ENCODE data around the gene FBXO17. TPM values are rescaled to one million over a fixed set of nuclear protein-coding genes. Genes with fewer than 3 reads are reported as not detected.

The FBXO17 gene
- total and polyA plus RNA-seq, 2 of the 13 experiments (the other 11 are each of a cell fraction or from before 2014, with no cell fraction given) = 22.1 to 58.7 TPM

DNA sequence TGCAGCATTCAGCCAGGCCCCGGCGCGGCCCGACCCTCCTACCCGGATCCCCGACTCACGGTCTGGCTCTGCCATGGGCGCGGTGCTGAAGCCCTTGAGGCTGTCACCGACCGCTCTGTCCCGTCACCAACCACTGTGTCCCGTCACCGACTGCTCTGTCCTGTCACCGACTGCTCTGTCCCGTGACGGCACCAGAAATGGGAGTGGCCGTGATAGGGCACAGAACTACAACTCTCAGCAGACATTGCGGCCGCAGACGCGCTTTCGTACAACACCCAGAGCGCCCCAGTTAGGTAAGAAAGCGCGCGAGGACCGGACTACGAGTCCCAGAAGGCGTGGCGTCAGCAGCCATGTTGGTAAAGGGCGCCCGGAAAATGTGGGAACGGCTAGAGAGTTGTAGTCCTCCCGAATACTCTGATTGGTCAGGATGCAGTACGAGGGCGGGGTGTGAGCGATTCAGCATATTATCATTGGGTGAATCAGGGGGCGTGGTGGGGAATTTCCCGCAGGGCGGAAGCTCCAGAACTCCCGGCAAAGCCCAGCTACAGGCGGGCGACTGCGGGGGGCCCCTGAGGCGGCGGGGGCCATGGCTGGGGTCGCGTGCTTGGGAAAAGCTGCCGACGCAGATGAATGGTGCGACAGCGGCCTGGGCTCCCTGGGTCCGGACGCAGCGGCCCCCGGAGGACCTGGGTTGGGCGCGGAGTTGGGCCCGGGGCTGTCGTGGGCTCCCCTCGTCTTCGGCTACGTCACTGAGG lies 75.9 kb downstream of the FBXO17 start, which contains the start of the genes NFKBIB and SIRT2 (continued):
- TF ChIP-seq IKZF4 (CRISPR knock-in tag; IDR thresholded peaks at IDR 0.05; ENCODE audit: borderline replicate concordance, low read depth, not compliant biosample characterization) (no peak), FOXK1 (CRISPR knock-in tag; IDR thresholded peaks at IDR 0.05; ENCODE audit: borderline replicate concordance, low read depth) (peak; percentile 64), TBP (CRISPR knock-in tag; IDR thresholded peaks at IDR 0.05) (no peak), WIZ (CRISPR knock-in tag; IDR thresholded peaks at IDR 0.05) (no peak), ZNF441 (CRISPR knock-in tag; IDR thresholded peaks at IDR 0.05; ENCODE audit: borderline replicate concordance) (no peak), ZNF543 (CRISPR knock-in tag; IDR thresholded peaks at IDR 0.05) (peak; percentile 59), ZUFSP (CRISPR knock-in tag; IDR thresholded peaks at IDR 0.05; ENCODE audit: borderline replicate concordance) (no peak), CEBPB (IDR thresholded peaks at IDR 0.05; ENCODE audit: borderline replicate concordance, low read depth, low read length) (peak; percentile 61; the same call in 1 of the 2 replicates), ZNF17 (CRISPR knock-in tag; IDR thresholded peaks at IDR 0.05) (no peak), SIN3B (IDR thresholded peaks at IDR 0.05; ENCODE audit: low read length) (no peak), CC2D1A (CRISPR knock-in tag; IDR thresholded peaks at IDR 0.05) (no peak), DR1 (CRISPR knock-in tag; IDR thresholded peaks at IDR 0.05) (no peak), HHEX (CRISPR knock-in tag; IDR thresholded peaks at IDR 0.05) (no peak), THAP11 (CRISPR knock-in tag; IDR thresholded peaks at IDR 0.05) (peak; percentile 99), ZNF230 (CRISPR knock-in tag; IDR thresholded peaks at IDR 0.05) (no peak; the same call in 1 of the 2 replicates), ZNF577 (CRISPR knock-in tag; IDR thresholded peaks at IDR 0.05; ENCODE audit: borderline replicate concordance, low read depth) (no peak), SMAD1 (CRISPR knock-in tag; IDR thresholded peaks at IDR 0.05; ENCODE audit: borderline replicate concordance, low read depth) (0 out of 2 replicates have a peak, but pooled peaks have one; percentile 51), U2AF2 (IDR thresholded peaks at IDR 0.05; ENCODE audit: low read depth, low read length) (no peak), MXD4 (CRISPR knock-in tag; IDR thresholded peaks at IDR 0.05) (peak; percentile 71), ZFP1 (CRISPR knock-in tag; IDR thresholded peaks at IDR 0.05) (peak; percentile 71; the same call in 1 of the 2 replicates), ZNF549 (CRISPR knock-in tag; IDR thresholded peaks at IDR 0.05) (no peak), ZNF691 (CRISPR knock-in tag; IDR thresholded peaks at IDR 0.05; ENCODE audit: borderline replicate concordance, low read depth) (no peak; the same call in 1 of the 2 replicates), ZNF143 (CRISPR knock-in tag; IDR thresholded peaks at IDR 0.05) (peak; percentile 99)
- TF ChIP-seq, protein P1, sequence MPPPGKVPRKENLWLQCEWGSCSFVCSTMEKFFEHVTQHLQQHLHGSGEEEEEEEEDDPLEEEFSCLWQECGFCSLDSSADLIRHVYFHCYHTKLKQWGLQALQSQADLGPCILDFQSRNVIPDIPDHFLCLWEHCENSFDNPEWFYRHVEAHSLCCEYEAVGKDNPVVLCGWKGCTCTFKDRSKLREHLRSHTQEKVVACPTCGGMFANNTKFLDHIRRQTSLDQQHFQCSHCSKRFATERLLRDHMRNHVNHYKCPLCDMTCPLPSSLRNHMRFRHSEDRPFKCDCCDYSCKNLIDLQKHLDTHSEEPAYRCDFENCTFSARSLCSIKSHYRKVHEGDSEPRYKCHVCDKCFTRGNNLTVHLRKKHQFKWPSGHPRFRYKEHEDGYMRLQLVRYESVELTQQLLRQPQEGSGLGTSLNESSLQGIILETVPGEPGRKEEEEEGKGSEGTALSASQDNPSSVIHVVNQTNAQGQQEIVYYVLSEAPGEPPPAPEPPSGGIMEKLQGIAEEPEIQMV (CRISPR knock-in tag; IDR thresholded peaks at IDR 0.05; ENCODE audit: low read depth) = 0 out of 2 replicates have a peak, but pooled peaks have one; percentile 18
- TF ChIP-seq, protein P2, sequence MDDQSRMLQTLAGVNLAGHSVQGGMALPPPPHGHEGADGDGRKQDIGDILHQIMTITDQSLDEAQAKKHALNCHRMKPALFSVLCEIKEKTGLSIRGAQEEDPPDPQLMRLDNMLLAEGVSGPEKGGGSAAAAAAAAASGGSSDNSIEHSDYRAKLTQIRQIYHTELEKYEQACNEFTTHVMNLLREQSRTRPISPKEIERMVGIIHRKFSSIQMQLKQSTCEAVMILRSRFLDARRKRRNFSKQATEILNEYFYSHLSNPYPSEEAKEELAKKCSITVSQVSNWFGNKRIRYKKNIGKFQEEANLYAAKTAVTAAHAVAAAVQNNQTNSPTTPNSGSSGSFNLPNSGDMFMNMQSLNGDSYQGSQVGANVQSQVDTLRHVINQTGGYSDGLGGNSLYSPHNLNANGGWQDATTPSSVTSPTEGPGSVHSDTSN (CRISPR knock-in tag; IDR thresholded peaks at IDR 0.05; ENCODE audit: borderline replicate concordance) = no peak
